Measurements from ENCODE around the gene TAF15. TPM values are rescaled to one million over a fixed set of nuclear protein-coding genes. Genes with fewer than 3 reads are reported as not detected.

Gene TAF15
- total RNA-seq, 1 donor from 2014 or later, result 94.8 TPM

DNA sequence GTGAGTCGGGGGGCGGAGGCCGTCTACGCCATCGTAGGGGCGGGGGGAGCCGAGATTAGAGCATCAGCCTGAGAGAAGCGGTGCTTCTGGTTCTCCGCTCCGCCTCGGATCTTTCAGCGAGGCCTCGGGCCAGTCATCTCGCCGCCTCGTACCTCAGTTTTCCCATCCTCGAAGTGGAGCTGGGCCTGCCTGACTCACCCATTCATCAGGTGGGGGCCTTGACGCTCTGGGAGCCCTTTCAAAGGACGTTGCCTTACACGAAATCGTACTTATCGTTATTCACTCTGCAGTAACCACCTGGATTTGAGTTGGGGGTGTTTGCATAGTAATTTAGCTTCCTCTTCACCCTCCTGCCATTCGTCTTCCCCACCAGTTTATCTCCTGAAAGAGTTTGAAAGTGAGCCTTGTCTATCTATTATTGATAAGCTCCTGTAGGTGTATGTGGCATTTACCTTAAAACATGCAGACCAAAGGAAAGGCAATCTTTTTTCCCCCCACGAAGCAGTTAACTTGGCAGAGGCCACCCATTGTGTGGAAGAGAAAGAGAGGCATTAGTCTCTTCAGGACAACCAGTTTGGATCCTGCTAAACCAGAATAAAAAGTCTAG is 674 bp downstream of the TAF15 start:
- intact Hi-C loops (cut with DNase I), result no loop called here
- ATAC-seq (ENCODE audit: poor library complexity), result no peak
- no peak for DNase-seq

DNA sequence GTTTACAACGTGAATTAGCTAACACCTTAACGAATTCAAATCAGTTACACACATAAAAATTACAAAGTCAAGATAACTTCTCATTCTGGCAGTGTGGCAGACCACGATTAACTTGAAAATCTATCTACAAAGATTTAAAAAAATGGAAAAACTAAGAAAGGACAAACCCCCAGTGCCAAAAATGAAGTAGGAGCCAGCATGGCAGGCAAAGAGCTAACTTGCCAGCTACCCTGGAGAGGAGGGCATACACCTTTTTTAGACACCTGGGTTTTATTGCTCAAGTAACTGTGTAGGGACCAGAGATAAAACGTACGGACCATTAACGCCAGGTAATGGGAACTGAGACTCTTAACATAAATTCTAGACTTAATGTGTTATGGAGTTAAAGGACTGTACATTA is 2.5 kb downstream of the TAF15 start:
- ATAC-seq (ENCODE audit: poor library complexity), result no peak
- DNase-seq, result no peak
- intact Hi-C loops (cut with DNase I), result no loop called here

DNA sequence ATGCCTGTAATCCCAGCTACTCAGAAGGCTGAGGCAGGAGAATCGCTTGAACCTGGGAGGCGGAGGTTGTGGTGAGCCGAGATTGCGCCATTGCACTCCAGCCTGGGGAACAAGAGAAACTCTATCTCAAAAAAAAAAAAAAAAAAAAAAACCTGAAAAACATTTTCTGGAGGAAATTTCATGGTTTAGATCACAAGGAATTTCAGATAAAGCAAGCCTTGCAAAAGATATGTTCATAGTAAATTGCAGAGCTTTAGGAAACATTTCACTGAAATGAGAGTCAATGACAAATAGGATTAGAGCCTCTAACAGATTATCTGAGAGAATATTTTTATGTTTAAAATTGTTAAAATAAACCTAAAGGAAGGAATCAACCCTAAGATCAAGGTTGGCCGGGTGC is 3.2 kb downstream of the TAF15 start:
- no peak for ATAC-seq (ENCODE audit: poor library complexity)
- intact Hi-C loops (cut with DNase I), result no loop called here
- DNase-seq, result no peak

DNA sequence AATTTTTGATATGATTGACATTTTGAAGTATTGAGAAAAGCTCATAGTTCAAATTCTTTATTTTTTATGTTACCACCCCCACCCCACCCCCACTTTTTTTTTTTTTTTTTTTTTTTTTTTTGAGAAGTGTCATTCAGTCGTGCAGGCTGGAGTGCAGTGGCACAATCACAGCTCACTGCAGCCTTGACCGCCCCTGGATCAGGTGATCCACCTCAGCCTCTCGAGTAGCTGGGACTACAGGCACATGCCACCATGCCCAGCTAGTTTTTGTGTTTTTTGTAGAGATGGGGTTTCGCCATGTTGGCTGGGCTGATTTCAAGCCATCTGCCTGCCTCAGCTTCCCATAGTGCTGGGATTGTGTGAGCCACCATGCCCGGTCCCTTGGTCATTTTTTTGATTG is 7.4 kb downstream of the TAF15 start:
- intact Hi-C loops (cut with DNase I), result no loop called here
- no peak for DNase-seq
- no peak for ATAC-seq (ENCODE audit: poor library complexity)

DNA sequence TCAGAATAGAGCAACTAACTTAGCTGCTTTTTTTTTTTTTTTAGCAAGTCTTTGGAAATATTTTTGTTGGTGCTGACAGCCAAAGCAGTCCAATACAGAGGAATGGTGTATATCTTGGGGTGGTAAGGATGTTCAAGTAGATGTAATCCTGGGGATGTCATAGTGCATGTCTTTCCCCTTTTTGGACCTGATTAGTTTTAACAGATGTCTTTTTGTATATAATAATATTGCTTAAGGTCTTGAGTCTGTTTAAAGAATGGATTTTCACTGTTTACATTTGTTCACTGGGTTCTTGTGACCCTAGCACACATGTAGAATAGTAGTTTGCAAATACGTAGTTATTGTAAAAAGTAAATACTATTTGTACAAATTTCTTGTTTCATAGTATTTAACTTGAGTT is 7.9 kb downstream of the TAF15 start:
- DNase-seq (no peak), ATAC-seq (ENCODE audit: poor library complexity) (no peak)
- intact Hi-C loops (cut with DNase I), result no loop called here

DNA sequence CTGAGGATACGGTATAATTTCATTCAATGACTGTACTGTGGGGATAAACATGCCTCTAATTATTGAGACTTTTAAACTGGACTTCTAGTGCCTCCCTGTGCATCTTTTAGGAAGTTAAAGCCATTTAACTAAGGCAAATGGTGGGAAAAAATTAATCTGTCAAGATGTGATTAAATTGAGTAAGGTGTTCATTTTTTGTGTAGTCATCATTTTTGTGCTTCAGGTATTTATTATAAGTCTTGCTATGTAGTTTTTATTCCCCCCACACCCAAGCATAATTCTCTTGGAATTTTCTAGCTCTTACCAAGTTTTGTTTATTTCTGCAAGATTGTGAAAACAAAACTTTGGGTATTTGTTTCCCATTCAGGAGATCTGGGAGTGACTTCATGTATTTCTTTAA is 10.2 kb downstream of the TAF15 start:
- DNase-seq (no peak), ATAC-seq (ENCODE audit: poor library complexity) (no peak)
- intact Hi-C loops (cut with DNase I), result no loop called here

DNA sequence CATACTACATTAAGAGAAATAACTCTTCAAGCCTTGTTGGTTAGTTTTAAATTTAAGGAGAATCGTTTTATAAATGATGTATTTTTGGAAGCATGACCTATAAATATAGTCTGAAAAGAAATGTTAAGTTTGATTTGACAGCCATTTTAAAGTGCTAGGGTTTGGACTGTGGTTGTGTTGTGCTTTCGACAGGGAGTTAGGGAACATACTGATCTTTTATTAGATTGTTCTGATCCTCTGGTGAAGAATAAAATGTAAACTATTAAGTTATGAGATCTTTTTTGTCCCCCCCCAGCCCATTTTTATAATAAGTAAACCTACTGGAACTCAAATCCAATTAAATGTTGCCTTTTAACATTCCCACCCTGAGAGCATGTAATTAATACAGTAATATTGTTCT is 12.0 kb downstream of the TAF15 start:
- ATAC-seq (ENCODE audit: poor library complexity) (no peak), DNase-seq (no peak)
- intact Hi-C loops (cut with DNase I), result no loop called here

DNA sequence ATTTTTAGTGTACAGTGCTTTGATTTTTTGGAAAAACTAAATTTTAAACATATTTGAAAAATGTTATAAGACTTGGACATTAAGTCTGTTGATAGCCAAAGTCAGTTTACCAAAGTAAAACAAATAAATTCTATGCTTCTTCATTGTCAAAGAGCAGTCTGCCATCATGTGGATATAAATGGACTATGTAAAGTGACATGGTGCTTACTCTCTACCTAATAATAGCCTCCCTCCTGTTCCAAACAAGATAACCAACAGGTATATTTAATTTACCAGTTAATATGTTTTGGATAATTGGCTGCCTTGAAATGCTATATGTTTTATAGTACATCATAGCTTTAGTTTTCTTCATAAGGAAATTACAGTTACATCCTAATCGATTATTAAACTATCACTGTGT is 15.9 kb downstream of the TAF15 start:
- ATAC-seq (ENCODE audit: poor library complexity) (no peak), DNase-seq (no peak)
- intact Hi-C loops (cut with DNase I), result no loop called here

DNA sequence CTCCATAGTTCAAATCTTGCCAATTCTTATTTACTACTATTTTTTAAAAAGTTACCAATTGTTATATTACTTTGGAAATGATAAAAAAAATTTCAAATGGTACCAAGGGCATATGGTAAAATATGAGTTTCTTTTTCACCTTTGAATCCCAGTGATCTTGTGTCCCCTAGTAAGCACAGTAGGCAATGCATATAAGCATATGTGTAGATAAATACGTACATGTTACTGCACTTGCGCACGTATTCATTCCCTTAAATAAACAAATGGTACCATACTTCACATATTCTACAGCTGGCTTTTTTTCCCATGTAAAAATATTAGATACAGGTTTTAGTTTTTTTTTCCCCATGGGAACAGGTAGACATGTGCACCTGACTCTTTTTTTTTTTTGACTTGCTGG is 31.8 kb downstream of the TAF15 start:
- intact Hi-C loops (cut with DNase I), result no loop called here
- ATAC-seq (ENCODE audit: poor library complexity) (no peak), DNase-seq (no peak)

DNA sequence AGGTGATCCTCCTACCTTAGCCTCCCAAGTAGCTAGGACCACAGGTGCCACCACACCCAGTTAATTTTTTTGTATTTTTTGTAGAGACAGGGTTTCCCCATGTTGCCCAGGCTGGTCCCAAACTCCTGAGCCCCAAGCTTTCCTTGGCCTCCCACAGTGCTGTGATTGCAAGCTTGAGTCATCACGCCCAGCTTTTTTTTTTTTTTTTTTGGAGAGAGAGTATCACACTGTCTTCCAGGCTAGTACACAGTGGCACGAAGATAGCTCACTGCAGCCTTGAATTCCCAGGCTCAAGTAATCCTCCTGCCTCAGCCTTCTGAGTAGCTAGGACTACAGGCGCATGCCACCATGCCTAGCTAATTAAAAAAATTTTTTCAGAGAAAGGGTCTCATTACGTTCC is 32.2 kb downstream of the TAF15 start:
- no peak for DNase-seq
- ATAC-seq (ENCODE audit: poor library complexity), result no peak
- intact Hi-C loops (cut with DNase I), result no loop called here

DNA sequence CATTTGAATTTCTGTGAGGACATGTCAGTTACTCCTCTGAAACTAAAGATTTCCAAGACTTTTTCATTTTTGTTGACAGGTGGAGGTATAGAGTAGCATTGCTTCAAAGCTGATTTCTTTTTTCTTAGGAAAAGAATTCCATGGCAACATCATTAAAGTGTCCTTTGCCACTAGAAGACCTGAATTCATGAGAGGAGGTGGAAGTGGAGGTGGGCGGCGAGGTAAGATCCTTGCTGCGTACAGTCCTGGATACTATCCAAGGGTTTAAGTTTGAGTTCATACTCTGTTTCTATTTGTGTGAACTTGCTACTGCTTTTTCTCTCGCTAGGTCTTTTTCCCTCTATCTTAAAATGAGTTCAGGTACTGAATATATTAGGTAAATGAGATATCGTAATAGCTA is 33.0 kb downstream of the TAF15 start:
- ATAC-seq (ENCODE audit: poor library complexity), result no peak
- DNase-seq, result no peak
- intact Hi-C loops (cut with DNase I), result no loop called here

DNA sequence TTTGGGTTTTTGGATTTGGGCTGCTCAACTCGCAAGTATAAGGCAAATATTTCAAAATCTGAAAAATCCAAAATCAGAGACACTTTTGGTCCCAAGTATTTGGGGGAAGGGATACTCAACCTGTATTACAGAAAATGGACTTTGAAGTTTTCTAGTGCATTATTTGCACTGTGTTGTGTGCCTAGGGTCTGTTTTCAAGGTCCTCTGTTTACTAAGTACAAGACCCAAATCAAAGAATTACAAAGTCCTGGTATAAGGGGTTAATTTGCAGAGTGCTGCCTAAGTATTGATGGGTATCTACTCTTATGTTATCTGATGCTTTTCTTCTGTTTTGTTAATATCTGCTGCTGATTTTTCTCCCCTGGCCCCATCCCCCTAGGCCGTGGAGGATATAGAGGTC is 34.4 kb downstream of the TAF15 start:
- no peak for DNase-seq
- no peak for ATAC-seq (ENCODE audit: poor library complexity)
- intact Hi-C loops (cut with DNase I), result no loop called here

DNA sequence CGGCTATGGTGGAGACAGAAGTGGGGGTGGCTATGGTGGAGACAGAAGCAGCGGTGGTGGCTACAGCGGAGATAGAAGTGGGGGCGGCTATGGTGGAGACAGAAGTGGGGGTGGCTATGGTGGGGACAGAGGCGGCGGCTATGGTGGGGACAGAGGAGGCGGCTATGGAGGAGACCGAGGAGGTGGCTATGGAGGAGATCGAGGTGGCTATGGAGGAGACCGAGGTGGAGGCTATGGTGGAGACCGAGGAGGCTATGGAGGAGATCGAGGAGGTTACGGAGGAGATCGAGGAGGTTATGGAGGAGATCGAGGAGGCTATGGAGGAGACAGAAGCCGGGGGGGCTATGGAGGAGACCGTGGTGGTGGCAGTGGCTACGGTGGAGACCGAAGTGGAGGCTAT is 35.3 kb downstream of the TAF15 start:
- DNase-seq (no peak), ATAC-seq (ENCODE audit: poor library complexity) (no peak)
- intact Hi-C loops (cut with DNase I), result no loop called here

DNA sequence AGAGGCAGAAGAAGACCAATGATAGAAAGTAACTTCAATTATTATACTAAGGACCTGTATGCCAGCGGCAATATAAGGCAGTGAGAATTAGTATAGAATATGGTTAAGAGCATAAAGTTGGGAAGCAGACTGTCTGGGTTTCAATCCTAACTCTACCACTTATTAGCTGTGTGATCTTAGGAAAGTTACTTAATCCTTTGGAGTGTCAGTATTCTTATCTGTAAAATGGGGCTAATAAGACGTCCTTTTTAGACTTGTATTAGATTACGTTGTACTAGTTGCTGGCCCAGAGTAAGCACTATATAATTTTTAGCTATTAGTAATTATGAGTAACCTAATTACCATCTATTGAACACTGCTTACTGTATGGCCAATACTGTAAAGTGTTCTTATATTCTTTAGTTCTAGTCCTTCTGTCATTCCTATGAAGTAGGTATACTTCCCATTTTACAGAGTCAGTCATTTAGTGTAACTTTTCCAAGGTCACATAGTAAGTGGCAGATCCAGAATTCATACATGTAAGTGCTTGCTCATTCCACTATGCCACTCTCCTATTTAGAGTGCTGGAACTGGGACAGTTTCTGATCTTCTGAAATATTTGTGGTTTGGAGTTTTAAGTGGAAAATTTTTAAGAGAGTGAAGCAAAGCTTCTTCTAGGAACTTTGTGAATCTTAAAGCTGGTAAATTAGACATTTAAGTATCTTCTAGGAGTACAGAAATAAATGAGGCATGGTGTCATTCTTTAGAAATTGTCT is 36.9 kb downstream of the TAF15 start:
- intact Hi-C loops (cut with DNase I), result no loop called here
- DNase-seq (no peak), ATAC-seq (ENCODE audit: poor library complexity) (no peak)

DNA sequence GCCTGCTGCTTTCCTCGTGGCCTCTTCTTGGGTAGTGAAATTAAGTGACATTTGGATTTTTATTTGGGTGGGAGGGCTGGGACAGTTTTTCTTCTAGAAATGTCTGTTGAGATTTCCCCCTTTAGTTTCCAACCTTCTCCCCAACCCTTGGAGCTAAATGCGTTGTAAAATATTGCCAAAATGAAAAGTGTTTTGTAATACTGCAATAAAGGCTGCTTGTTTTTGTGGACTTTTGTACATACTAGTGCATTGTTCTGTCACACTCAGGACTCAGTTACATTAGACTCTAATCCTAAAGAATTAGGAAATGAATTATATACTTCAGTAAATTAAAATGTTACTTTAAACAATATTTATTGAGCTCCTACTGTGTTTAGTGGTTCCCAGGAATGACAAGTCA is 37.7 kb downstream of the TAF15 start:
- DNase-seq, result no peak
- no peak for ATAC-seq (ENCODE audit: poor library complexity)
- intact Hi-C loops (cut with DNase I), result no loop called here

DNA sequence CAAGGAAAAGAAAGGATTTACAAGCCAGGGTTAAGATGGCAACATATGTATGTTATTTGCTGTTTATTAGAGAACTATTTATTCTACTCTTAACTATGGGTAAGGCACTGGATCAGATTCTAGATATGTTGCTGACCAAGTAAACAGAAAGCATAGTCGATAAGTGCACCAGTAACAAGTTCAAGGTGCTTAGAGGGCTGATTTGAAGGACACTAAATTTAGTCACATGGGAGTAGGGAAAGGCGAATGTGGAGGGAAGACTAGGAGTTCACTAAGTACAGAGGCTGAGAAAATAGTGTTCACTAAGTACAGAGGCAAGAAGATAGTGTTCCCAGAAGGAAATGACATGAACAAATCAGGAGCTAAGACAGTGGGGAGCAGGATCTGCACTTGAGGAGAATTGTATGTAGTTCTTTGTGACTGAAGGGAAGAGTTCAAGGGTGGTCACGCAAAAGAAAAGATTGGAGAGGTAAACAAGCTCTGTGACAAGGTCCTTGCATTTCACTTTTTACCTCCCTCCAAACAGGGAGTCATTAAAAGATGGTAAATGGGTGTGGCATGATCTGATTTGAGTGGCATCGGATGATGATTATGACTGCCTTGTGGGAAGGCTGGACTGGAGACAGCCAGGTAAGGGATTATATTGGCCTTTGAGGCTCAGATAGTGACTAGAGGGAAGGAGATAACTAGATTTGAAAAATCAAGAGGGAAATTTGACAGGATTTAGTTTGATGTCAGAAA is 38.5 kb downstream of the TAF15 start:
- ATAC-seq (ENCODE audit: poor library complexity) (peak; percentile 40), DNase-seq (no peak)
- intact Hi-C loops (cut with DNase I), result no loop called here

DNA sequence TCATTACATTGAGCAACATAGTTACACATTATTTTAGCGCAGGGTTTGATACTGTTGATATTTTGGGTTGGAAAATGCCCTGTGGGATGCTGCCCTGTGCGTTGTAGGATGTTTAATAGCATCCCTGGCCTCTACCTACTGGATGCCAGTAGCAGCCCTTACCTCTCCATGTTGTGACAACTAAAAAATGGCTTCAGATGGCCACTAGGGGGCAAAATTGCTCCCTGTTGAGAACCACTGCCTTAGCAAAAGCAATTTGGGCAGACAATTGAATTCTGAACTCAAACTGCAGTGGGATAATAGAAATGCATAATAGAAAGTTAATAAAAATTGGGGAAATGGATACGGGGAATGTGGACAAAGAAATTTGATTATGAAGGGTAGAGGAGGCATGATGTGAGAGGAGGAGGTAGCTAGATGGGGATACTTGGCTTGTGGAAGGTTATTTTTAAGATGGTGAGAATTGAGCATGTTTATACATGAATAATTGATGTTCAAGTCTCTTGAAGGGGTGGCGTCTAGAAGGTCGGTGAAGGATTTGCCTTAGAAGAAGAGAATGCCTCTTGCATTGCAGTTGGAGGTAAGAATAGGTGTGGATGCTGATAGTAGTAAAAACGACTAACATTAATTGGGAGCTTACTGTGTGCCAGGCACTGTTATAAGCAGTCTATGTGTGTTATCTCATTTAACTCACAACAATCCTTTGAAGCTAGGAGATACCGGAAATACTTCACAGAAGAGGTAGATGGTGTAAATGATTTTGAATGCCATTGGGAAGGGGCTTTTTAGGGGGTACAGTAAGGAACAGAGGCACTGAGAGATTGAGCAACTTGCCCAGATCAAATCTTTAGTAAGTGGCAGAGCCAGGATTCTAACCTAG is 40.4 kb downstream of the TAF15 start:
- DNase-seq, result no peak
- intact Hi-C loops (cut with DNase I), result no loop called here
- peak; percentile 40 for ATAC-seq (ENCODE audit: poor library complexity)

DNA sequence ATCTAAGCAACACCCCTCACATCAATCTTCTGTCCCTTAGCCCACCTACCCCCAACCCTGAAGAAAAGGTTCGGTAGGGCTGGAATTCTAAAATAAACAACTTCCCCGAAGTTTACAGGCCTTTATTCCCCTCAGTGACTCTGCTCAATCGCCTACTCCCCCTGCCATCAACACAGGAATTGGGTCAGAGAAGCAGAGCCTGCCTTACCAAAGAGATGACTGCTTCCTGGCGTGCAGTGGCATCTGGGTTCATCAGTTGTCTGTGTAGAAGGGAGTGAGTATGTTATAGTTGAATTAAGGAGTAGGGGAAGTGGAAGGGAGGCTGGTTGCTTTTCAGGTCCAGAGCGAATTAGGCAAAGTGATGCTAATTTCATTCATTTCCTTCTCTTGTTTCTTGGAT is 46.7 kb downstream of the TAF15 start:
- ATAC-seq (ENCODE audit: poor library complexity), result no peak
- intact Hi-C loops (cut with DNase I), result no loop called here
- DNase-seq, result no peak

DNA sequence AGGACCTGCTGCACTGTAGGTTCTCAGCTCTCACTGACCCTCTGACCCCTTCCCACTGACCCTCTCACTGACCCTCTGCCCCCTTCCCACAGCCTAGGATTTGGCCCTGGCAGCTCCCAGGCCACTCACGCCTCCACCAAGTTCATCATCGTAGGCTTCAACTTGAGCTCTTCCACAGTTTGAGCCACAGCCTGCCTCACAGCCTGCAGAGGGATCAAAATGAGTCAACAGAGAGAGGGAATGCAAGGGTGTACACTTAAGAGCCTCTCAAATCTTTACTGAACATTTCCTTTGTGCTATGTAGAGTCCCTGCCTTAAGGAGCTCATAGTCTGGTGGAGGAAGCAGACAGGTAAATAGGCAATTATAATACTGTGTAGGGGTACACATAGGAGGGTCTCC is 47.3 kb downstream of the TAF15 start:
- intact Hi-C loops (cut with DNase I), result no loop called here
- DNase-seq (no peak), ATAC-seq (ENCODE audit: poor library complexity) (no peak)
